Stomach (tissue), 9 donors: ENCODE measurements around the gene TMTC1. TPM values are rescaled to one million over a fixed set of nuclear protein-coding genes. Genes with fewer than 3 reads are reported as not detected.

Source experiments
- DNase-seq, 2 donors: peaks; one replicate each; pipeline versions ENCODE4 v3.0.0 to v3.0.0-alpha.2; 2013 to 2019
- H3K27ac ChIP-seq, 5 donors: fragments of 200-600 bp in 4 of 5; sonication (generic) in 4 of 5; one replicate each; pipeline ENCODE4 v1.5.1; 2013 to 2019; ENCODE audit warnings: mild to moderate bottlenecking in 1 of 5, moderate library complexity in 1 of 5
- H3K27me3 ChIP-seq, 3 donors: fragments of 200-600 bp; sonication (generic); one replicate each; pipeline ENCODE4 v1.5.1; 2017 to 2019; ENCODE audit warnings: mixed run types in 1 of 3
- H3K36me3 ChIP-seq, 4 donors: fragments of 200-600 bp; sonication (generic); 1 replicate in 3 of 4; 2 replicates in 1 of 4; pipeline ENCODE4 v1.5.1; 2016 to 2019
- H3K4me1 ChIP-seq, 4 donors: fragments of 200-600 bp; sonication (generic); one replicate each; pipeline ENCODE4 v1.5.1; 2016 to 2019
- H3K4me3 ChIP-seq, 4 donors: fragments of 200-600 bp; sonication (generic) in 3 of 4; one replicate each; pipeline ENCODE4 v1.5.1; 2016 to 2019; ENCODE audit warnings: mild to moderate bottlenecking in 1 of 4
- H3K9me3 ChIP-seq, 4 donors: fragments of 200-600 bp; sonication (generic); one replicate each; pipeline ENCODE4 v1.5.1; 2016 to 2019
- CTCF ChIP-seq, 7 experiments: fragments of 450-650 bp in 4 of 7; fragments of 200-600 bp in 3 of 7; sonication (generic) in 3 of 7; IDR thresholded peaks; one replicate each; pipeline ENCODE4 v1.5.1; 2016 to 2019; ENCODE audit warnings: antibody characterized with exemption in 7 of 7, control low read depth in 2 of 7, mild to moderate bottlenecking in 1 of 7
- EP300 ChIP-seq: sonication (generic); formaldehyde crosslinking; IDR thresholded peaks from one replicate; pipeline ENCODE4 v1.6.1; 2017; ENCODE audit warnings: antibody characterized with exemption
- POLR2A ChIP-seq, 4 donors: fragments of 450-650 bp; IDR thresholded peaks; one replicate each; pipeline ENCODE4 v1.6.1; 2016; ENCODE audit warnings: antibody characterized with exemption in 4 of 4, control low read depth in 2 of 4, mild to moderate bottlenecking in 1 of 4, moderate library complexity in 1 of 4
- POLR2AphosphoS5 ChIP-seq, 3 donors: sonication (generic); formaldehyde crosslinking; IDR thresholded peaks; one replicate each; pipeline ENCODE4 v1.6.1; 2016; ENCODE audit warnings: antibody characterized with exemption in 3 of 3
- WGBS, 5 donors: extraction: QIAGEN DNeasy Blood & Tissue Kit in 3 of 5; methylation state at CpG; one replicate each; pipeline versions ENCODE4 v1.1.5 to v1.1.7; 2013 to 2018; 5-methylcytosine and 5-hydroxymethylcytosine counted together
- intact Hi-C: fragments of 100-400 bp; cut with DNase I; formaldehyde crosslinking; loops from one replicate; pipeline ENCODE4 v1.15.1; 2023; ENCODE audit warnings: low total_unique reads
- polyA plus RNA-seq, 3 donors: library from polyadenylated mRNA; stranded (reverse); fragments of 200-250 nt; gene quantifications; one replicate each; pipeline ENCODE4 v1.2.3, GENCODE V29; 2013
- total RNA-seq, 5 donors: library from RNA; depleted of rRNA; stranded (reverse); fragments of >200 nt; gene quantifications; one replicate each; pipeline versions ENCODE4 v1.1.0 to v1.2.3, GENCODE V29; 2014 to 2016
- donor health status: healthy with polysubstance abuse.
- donor health status: Bipolar disorder and iron deficiency.
- donor health status: healthy.

TMTC1 gene
- total and polyA plus RNA-seq, 8 donors: 1.5 to 76.8 (median 19.1) TPM

GRCh38 chr12:29714966-29715365 is 68.8 kb downstream of the TMTC1 start:
- TF ChIP-seq POLR2A (IDR thresholded peaks at IDR 0.05) (no peak), EP300 (no peak), CTCF (IDR thresholded peaks at IDR 0.05) (no peak), POLR2AphosphoS5 (IDR thresholded peaks at IDR 0.05) (no peak)
- H3K4me3 ChIP-seq: no peak overlapping the region
- H3K9me3 ChIP-seq: no peaks in the 10 kb centered on the region
- H3K27ac ChIP-seq: no peak overlapping the region
- H3K27me3 ChIP-seq: no peaks in the 10 kb centered on the region
- intact Hi-C loops: no loop called here
- H3K4me1 ChIP-seq: peaks cover 0 to 18% (median 7%) of the 10 kb centered on the region in 4 donors
- DNase-seq: no peak
- H3K36me3 ChIP-seq: no peaks in the 10 kb centered on the region

GRCh38 chr12:29713729-29714128 is 70.0 kb downstream of the TMTC1 start:
- WGBS, 5 donors: 71 to 84% (median 72%) methylated on average over 3 of the region's 3 CpGs
- no peak overlapping the region for H3K4me3 ChIP-seq

GRCh38 chr12:29711381-29711780 is 72.4 kb downstream of the TMTC1 start:
- DNase-seq: no peak
- H3K27me3 ChIP-seq: no peaks in the 10 kb centered on the region
- intact Hi-C loops: no loop called here
- peaks cover 0 to 19% (median 12%) of the 10 kb centered on the region in 4 donors for H3K4me1 ChIP-seq
- peak overlapping the region in 1 of 5 donors; percentile 2 for H3K27ac ChIP-seq
- no peak overlapping the region for H3K4me3 ChIP-seq
- no peaks in the 10 kb centered on the region for H3K36me3 ChIP-seq
- 26 to 73% (median 41%) methylated on average over 2 of the region's 2 CpGs for WGBS, 5 donors
- TF ChIP-seq POLR2AphosphoS5 (IDR thresholded peaks at IDR 0.05) (no peak), EP300 (no peak), POLR2A (IDR thresholded peaks at IDR 0.05) (no peak), CTCF (IDR thresholded peaks at IDR 0.05) (no peak)
- H3K9me3 ChIP-seq: no peaks in the 10 kb centered on the region

More at GRCh38 chr12:29713729-29714128, 70.0 kb downstream of the TMTC1 start:
- Histone ChIP-seq H3K27me3 (no peaks in the 10 kb centered on the region), H3K27ac (peak overlapping the region in 3 of 5 donors; percentile 6 to 28 (median 9)), H3K9me3 (no peaks in the 10 kb centered on the region), H3K4me1 (peaks cover 0 to 19% (median 12%) of the 10 kb centered on the region in 4 donors), H3K36me3 (no peaks in the 10 kb centered on the region)
- intact Hi-C loops: no loop called here
- TF ChIP-seq POLR2A (IDR thresholded peaks at IDR 0.05) (no peak), EP300 (no peak), CTCF (IDR thresholded peaks at IDR 0.05) (no peak), POLR2AphosphoS5 (IDR thresholded peaks at IDR 0.05) (no peak)
- no peak for DNase-seq

- TF ChIP-seq CTCF (IDR thresholded peaks at IDR 0.05): no peak
- no peak for TF ChIP-seq EP300
- TF ChIP-seq POLR2AphosphoS5 (IDR thresholded peaks at IDR 0.05): no peak
- no peak for TF ChIP-seq POLR2A (IDR thresholded peaks at IDR 0.05)
- 35 to 58% (median 39%) methylated on average over 5 of the region's 5 CpGs for WGBS, 5 donors
- no peaks in the 10 kb centered on the region for H3K27me3 ChIP-seq
- peak overlapping the region in 3 of 5 donors; percentile 19 to 43 (median 29) for H3K27ac ChIP-seq
- H3K36me3 ChIP-seq: no peaks in the 10 kb centered on the region
- DNase-seq: peak in 1 of 2 donors; percentile 77
- H3K4me3 ChIP-seq: no peak overlapping the region
- intact Hi-C loops: no loop called here
- peaks cover 0 to 32% (median 12%) of the 10 kb centered on the region in 4 donors for H3K4me1 ChIP-seq
- no peaks in the 10 kb centered on the region for H3K9me3 ChIP-seq
Observed at GRCh38 chr12:29710104-29710503, 73.6 kb downstream of the TMTC1 start.
